Putamen (tissue), 1 donor: ENCODE measurements around the gene RMC1.
"Not testable (repeated sequence)": the region's sequence is repeated elsewhere in the genome, so short reads cannot be mapped to it uniquely, and the experiment has no call there.

Experiments used
- DNase-seq: peaks from one replicate; pipeline ENCODE4 v3.0.0-alpha.2; 2016; ENCODE audit warnings: low spot score

The RMC1 gene

GRCh38 chr18:23503038-23503962 lies at the start of gene RMC1:
Gene RMC1, plus strand, starts transcription at chr18:23503511. Its CDS starts 108 bp downstream, at chr18:23503619.
- DNase-seq: peak; percentile 93

- no peak for DNase-seq
Measured at GRCh38 chr18:23453680-23454058, 49.6 kb upstream of the RMC1 start.

- no peak for DNase-seq
Measured at GRCh38 chr18:23456835-23457234, 46.5 kb upstream of the RMC1 start.

- DNase-seq: no peak
Measured at GRCh38 chr18:23458830-23459529, 44.3 kb upstream of the RMC1 start.

- no peak for DNase-seq
Measured at GRCh38 chr18:23459530-23459921, 43.8 kb upstream of the RMC1 start.

- DNase-seq: no peak
Measured at GRCh38 chr18:23460285-23461273, 42.7 kb upstream of the RMC1 start.

- no peak for DNase-seq
Measured at GRCh38 chr18:23462876-23463275, 40.4 kb upstream of the RMC1 start.

- DNase-seq: no peak
Measured at GRCh38 chr18:23468753-23469459, 34.4 kb upstream of the RMC1 start.

GRCh38 chr18:23470620-23471387 lies 32.5 kb upstream of the RMC1 start:
- no peak for DNase-seq

- peak; percentile 24 for DNase-seq
Measured at GRCh38 chr18:23471486-23471885, 31.8 kb upstream of the RMC1 start.

- DNase-seq: no peak
Measured at GRCh38 chr18:23479829-23480505, 23.3 kb upstream of the RMC1 start.

GRCh38 chr18:23484561-23485182 lies 18.6 kb upstream of the RMC1 start:
- no peak for DNase-seq

- no peak for DNase-seq
Measured at GRCh38 chr18:23485386-23485785, 17.9 kb upstream of the RMC1 start.

GRCh38 chr18:23487738-23488570 lies 15.4 kb upstream of the RMC1 start:
- DNase-seq: no peak

GRCh38 chr18:23489586-23489985 lies 13.7 kb upstream of the RMC1 start:
- not testable (repeated sequence) for DNase-seq

GRCh38 chr18:23493654-23494053 lies 9.7 kb upstream of the RMC1 start:
- DNase-seq: no peak

- DNase-seq: no peak
Measured at GRCh38 chr18:23494992-23495391, 8.3 kb upstream of the RMC1 start.

- no peak for DNase-seq
Measured at GRCh38 chr18:23495723-23496440, 7.4 kb upstream of the RMC1 start.
